IPS-NIHi11 (cell line): Measurements from ENCODE around the gene CADM2.
"Not testable (repeated sequence)": the region's sequence is repeated elsewhere in the genome, so short reads cannot be mapped to it uniquely, and the experiment has no call there.

Experiments
- DNase-seq: peaks from one replicate; pipeline ENCODE4 v3.0.0; 2012; ENCODE audit warnings: mixed read lengths, low spot score

The CADM2 gene

DNA sequence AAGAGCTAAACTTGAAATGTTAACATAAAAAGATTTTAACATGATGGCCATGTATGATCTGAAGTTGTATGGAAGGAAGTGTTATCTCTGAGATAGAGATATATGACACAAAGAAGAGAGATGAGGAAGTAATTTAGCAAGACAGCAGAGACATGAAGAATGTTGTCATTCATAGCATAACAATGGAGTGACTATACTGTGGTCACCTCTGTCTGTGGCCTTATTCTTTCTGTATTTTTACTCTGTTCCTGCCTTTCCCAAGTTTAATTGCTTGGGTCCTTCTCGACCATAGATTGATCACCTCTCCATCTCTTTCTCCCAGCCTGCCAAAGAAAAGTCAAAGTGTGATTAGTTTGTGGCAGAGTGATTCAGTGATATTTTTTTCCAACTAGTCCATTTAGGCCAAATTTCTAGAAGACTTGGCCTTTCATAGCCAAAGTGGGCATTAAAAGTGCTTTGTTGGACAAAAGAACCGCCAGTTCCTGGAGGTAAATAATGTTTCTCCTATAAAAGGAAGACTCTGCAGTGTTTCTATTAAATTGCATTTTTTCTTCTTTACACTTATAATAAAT is 711.9 kb downstream of the CADM2 start:
- DNase-seq = no peak

DNA sequence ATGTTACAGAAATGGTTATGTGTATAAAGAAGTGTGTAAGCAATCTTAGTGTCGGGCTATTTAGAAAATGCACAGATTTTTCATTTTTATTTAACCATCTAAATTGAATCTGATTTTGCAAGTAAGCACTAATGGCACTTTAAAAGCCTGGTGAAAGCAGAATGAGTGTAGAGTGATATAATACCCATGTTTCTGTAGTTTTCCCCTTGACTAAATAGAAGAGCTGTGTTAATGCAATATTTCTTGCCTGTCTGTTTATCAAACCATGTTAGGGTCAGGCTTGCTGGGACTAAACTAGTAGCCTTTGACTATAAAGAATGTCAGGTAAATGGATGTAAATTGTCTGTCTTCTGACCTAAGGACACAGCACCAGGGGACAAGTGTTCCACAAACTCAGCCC is 714.0 kb downstream of the CADM2 start:
- no peak for DNase-seq

DNA sequence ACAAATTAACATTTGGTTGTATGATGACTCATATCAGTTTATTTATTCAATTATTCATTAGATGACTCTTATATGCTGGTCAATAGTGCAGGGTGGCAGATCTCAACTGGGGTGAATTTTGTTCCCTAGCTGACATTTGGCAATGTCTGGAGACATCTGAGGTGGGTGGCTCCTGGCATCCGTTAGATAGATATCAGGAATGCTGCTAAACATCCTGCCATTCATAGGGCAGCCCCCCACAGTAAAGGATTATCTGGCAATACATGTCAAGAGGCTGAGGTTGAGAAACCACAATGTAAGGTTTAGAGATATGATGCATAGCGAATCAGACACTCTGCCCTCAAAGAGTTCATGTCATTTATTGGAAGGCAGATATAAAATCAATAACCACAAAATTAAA is 719.9 kb downstream of the CADM2 start:
- no peak for DNase-seq

DNA sequence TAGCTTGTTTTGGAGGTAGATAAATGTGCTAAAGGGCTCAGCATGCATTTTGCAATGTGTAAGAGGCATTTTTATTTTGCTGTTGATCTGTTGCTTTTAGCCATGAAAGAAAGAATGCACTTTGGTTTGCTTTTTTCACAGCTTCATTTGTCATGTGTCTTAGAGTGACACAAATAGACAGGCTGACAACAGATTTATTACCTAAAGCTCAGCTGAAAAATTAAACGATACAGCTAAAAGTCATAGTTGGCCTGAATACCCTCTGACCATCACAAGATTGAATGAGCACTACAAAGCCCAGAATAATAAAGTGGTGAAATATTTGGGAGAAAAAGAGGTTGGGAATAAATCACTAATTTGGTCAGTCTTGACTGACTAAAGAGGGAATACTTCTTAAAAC is 723.1 kb downstream of the CADM2 start:
- DNase-seq = no peak

DNA sequence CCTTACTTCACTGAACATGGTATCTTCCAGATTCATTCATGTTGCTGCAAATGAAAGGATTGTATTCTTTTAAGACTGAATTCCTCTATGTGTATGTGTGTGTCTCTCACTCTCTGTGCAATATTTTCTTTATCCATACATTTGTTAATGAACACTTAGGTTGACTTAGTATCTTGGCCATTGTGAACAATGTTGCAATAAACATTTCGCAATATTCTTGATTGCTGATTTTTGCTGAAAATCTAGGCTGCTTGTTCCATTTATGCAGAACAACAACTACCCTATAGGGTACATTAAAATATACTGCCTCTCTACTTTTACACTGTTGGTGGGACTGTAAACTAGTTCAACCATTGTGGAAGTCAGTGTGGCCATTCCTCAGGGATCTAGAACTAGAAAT is 732.4 kb downstream of the CADM2 start:
- DNase-seq = no peak

DNA sequence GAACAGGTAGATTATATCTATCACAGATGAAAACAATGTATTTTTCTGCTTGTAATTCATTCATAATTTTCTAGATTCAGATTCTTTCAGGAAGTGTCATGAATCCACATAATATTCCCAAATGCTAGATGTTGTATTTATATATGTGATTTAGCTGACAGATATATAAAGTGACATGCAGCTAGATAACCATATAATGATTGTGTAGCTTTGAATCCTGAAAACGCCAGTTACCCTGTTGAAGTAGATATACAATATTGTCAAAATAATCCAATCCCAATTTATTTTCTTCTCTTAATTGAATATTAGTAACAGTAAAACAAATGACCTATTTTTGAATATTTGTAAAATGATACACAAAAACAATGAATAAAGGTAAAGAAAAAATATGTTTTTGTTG is 738.4 kb downstream of the CADM2 start:
- no peak for DNase-seq

DNA sequence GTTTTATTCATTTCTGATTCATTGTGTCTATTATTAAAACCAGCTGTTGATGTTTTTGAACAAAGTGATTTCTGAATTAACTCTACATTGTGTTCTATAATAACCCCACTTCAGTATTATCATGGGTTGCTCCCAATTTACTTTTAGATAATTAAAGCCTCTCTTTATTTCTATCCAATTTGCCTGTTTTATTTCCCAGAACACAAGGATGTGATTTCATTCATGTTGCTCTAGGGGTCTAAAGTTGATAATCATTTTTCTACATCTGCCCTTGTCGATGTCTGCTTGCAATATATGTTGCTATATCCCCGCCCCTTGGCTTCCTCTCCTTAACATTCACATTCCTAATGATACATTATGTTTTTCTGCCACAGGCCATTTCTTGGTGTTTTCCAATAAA is 747.3 kb downstream of the CADM2 start:
- DNase-seq = no peak

DNA sequence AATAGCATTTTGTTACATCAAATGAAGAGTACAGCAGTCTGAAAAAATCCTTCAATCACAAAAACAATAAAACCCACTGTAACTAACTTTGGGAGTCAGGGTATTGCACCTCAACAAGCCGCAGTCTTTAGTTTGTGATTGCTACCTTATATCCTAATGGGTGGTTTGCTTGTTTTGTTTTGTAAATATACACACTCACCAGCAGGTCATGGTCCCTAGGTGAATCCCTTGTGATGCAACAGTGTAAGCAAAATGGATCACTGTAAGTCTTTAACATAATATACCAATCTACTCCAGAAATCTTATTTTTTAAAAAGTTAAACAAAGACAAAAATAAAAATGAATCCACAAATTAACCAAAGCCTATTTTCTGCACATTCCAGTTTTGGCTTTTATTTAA is 749.5 kb downstream of the CADM2 start:
- not testable (repeated sequence) for DNase-seq

DNA sequence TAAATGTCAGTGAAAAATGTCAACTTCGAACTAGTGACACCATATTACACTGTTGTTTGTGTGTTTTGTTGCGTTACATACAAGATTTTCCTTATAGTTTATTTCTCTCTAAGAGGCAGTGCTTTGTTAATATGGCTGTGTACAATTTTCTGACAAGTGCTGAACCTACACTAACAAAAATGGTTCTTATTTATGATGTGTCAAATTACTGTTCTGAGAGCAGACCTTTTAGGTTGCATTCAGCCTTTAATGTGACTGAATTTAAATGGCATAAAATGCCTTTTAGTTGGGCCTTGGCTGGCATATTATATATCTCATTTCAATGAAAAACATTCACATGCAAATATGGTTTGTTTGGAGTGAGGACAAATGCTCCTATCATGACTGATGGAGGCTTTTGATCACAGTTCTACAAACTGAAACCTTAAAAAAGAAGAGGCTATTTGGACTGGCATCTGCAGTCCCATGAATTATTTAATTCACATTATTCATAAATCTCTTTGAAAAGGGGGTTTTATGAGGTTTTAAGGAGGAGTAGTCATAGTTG is 750.6 kb downstream of the CADM2 start:
- no peak for DNase-seq

DNA sequence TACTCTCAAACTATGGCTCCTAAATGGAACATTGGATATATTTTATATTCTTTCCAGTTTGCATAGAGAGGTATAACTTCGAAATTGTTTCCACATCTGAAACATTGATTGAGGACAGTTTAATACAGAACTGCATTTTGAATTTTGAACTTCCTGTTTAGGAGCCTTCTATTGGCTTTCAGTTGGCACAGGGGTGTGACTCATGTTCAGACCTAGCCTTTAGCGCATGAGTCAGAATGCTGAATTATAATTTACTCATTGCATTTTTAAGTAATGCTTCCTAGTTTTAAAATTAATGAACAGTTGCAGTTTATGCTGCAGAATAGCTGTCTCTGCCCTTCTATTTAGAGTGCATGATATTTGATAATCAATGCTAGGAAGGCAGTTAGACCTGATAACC is 751.7 kb downstream of the CADM2 start:
- no peak for DNase-seq

DNA sequence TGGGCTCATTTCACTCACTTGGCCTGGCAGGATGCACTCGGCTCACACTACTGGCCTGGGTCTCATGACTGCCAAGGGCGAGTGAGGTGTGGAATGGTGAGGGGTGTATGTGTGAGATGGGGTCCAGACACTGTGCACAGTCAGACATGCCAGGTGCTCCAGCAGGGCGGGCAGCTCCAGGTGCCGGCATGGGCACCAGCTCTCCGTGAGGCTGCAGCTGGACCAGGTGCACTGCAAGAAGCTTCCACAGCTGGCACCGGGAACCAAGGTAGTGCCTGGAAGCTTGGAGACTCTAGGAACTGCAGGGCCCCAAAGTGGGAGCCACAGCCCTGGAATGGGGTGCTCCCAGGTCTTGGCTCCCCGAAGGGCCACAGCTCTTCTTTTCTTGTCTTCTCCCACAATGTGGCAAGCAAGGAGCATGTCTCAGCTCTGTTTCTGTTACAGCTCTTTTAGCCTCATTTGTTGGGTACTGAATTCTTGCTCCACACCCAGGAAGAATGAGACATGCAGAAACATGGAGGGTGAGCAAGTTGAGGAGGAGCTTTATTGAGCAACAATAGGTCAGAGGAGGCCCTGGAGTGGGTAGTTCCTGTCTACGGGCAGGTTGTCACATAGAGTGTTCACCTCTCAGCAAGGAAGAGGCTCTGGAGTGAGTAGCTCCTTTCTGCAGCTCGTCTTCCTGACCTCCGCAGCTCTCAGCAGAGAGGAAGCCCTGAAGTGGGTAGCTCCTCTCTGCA is 762.8 kb downstream of the CADM2 start:
- DNase-seq = no peak

DNA sequence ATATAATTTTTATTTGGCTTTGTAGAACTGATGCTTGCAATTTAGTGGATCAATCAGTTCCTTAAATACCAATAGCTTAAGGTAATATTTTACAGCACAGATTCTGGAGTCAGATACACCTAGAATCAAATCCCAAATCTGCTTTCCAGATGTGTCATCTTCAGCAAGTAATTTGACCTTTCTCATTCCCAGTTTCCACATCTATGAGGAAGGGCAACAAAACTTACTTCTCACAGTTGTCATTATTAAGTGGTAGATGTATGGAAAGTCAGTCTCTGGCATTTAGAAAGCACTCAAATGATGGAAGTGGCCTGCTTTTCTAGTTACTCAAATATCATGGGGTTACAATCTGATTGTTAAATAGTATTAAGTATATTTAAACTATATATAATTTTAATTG is 767.0 kb downstream of the CADM2 start:
- no peak for DNase-seq

DNA sequence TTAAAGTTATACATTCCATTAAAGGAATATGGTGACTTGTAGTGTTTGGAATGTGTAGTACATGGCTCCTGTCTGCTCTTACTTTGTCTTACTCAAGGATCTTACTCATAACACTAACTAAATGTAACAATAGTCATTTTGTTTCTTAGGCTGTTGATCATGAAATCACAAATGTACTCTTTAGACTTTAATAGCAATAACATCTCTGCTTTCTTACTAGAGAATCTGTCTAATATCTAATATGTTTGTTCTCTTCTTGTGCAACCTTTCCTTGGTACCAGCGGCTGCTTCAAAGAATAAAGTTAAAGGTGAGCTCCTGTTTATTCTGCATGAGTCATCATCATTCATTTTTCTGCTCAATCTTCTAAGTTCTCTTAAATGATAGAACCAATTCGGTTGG is 767.5 kb downstream of the CADM2 start:
- no peak for DNase-seq

DNA sequence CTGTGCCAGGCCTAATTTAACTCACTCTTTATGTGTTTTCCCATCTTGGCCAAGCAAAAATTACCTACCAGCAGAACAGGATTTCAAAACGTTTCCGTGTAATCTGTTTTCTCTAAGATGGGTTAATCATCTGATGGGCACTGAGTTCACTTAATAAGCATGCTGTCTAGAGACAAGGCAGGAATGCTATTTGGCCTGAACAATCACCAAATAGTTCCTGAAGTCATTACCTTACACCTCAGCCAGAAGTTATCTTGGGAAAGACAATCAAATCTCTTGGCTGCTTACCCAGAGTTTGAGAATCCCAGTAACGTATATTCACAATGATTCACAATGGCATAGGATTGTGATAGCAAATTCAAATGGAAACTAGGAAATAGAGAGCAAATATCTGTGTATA is 779.1 kb downstream of the CADM2 start:
- DNase-seq = no peak

DNA sequence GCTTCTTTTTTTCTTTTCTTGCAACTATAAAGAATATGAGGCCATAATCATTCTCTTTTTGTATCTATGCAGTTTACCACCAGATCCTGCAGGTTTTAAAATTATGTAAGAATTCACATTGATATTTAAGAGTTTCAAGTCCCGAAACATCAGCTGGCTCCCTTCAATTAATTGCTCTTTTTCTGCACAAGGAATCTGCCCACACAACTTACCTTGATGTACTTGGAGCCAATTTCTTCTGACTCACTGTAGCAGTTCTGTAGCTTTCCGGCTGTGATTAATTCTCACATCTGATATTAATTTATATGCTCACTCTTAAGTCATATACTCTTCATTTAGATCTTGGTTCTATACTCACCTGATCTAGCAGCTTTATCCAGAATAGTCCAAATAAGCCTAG is 781.8 kb downstream of the CADM2 start:
- DNase-seq = no peak

DNA sequence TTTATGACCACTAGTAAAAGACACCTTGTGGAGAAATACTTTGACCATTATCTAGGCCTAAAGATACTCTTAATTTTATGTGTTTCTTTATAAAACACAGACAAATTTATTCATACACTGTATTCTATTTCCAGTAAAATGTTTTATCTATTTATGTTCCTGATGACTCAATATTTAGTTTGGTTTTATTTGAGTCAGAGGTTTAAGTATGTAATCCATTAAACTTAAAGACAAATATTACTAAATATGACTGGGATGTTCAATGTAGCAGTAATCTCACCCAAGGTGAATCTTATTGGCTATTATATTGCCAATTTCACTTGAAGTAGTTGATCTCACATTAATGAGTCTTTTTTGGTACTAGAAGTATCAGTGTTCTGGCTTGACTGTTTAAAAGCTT is 799.7 kb downstream of the CADM2 start:
- DNase-seq = no peak

DNA sequence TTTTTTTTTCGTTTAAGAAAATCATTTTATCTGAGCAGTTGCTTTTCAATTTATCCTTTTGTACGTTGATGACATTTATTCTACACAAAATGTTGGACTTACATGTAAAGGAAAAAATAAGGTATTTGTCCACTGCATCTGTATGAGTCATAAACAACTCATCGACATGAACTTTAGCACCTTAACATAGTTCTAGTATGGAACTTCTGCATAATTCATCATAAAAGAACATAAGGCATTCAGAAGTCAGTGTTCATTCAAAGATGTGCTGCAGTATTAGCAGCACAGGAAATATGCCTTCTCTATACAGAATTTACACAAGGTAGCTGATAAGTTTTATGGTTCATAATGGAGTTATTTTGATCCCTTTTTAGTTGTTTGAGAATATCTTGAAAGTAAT is 801.6 kb downstream of the CADM2 start:
- DNase-seq = no peak

DNA sequence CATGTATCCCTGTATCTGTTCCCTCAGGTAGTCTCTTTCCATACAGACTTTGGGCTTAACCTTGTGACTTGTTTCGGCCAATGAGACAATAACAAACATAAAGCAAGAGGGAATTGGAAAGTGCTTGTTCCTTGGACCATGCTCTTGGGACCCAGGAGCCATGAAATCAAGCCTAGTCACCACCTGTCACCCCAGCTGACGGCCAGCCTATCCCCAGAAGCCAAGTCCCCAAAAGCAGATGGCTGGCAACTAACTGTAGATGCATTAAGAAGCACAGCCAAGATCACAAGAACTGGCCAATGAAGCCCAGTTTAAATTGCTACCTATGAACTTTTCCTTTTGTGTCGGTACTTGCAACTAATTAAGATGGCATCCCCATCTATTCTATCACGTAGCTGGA is 822.0 kb downstream of the CADM2 start:
- no peak for DNase-seq

DNA sequence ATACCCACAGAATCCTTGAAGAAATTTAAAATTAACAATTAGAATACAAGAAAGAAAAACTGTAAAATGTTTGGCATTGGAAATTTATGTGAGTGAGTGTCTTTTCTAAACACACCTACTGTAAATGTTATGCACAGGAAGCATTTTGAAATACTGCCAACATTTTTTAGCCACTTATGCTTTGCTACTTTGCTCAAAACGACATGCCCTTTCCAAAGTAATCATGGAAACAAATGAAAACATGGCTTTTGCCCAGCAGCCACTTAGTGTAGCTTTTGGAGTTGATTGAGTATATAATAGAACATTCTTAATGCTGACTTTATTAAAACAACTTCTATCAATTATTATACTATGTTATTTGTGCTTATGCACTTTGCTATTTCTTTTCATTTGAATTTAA is 823.0 kb downstream of the CADM2 start:
- DNase-seq = no peak

DNA sequence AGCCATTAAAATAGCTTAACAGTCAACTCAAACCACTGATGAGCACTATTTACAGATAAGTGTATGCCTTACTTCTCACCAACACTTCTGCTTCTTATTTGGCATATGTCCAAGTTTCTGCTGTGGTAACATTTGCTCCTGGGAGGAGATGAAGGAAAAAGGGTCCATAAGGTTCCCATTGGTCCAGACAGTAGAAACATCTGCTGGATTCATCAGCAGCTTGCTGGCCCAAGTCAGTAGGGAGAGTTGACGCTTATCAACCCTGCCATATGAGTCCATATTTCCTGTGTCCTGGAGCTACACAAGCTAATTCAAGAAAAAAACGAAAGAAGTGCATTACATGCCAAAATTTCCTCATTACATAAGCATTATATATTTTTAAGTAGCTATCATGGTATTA is 824.5 kb downstream of the CADM2 start:
- DNase-seq = no peak

DNA sequence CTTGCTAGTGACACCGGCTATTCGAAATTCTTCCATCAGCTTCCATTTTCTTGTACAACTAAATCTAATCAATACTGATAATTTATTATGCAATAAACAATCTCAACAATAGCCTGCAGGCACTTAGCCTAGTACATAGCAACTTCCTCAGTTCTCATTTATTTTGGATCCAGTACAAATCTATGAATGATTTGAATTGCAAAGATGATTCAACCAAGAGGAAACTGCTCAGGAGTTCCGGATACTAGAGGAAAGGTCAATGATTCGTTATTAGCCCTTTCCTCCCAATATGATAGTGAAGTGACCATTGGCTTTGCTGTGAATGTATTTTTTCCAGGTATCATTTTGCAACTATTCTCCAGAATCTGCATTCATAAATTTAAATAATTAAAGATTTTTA is 827.0 kb downstream of the CADM2 start:
- no peak for DNase-seq

DNA sequence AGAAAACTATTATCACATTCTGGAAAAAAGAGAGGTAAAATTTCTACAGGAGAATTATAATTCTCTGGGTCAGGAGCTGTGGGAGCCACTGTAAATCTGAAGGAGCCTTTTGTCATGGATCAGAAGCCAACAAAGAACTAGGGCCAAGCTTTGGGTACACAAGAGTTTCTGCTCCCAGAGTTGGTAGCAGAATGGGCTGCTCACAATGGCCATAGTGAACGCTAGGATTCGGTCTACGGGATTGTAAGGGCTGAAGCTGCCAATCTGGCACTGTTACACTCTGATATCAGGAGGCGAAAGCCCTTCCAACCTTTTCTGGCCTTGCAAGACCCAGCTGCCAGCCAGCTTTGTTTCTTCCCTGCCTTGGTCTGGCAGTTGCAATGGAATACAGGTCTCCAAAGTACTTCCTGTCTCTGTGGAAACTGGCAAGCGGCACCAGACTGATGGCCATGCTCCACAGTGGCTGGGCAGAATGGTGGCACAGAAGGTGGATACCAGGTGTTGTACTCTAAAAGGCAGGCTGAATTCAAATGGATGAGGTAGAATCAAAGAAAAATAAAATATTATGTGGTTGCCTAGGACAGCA is 831.7 kb downstream of the CADM2 start:
- DNase-seq = no peak

DNA sequence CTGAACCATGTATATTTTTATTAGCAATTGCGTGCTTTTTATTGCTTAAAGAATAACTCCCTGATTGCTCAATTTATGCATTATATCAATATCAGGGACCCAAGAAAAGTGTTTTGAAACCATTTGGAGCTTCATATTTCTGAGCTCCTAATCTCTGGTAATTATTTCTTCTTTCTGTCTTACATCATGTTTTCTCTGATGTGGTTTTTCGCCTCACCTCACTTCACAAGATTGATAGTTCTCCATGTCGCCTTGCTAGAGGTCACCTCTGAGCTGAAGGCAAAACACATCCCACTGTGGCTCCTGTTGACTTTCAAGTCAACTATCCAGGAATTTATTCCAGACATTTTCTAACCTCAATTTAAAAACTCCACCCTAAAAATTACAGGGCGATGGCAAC is 837.4 kb downstream of the CADM2 start:
- DNase-seq = no peak

DNA sequence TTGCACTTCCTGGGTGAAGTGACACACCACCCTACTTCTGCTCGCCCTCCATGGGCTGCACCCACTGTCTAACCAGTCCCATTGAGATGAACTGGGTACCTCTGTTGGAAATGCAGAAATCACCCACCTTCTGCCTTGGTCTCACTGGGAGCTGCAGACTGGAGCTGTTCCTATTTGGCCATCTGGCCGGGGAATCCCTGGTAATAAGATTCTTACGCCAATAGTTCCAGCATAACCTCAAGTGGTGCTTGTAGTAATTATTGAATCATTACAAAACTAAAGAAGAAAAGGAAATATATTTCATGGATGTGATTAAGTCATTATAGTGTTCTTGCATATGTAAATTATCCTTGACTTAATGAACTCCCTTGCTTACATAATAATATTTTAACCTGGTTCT is 841.9 kb downstream of the CADM2 start:
- DNase-seq = no peak
